Measurements from ENCODE around the gene APOO.

The APOO gene

GRCh38 chrX:23907498-23908218, at the start of gene APOO, which contains the start of gene CXorf58:
TSS of gene APOO (minus strand) at chrX:23907938. CDS start at chrX:23907702, 236 bp downstream.
TSS of gene CXorf58 (plus strand) at chrX:23908006. CDS start at chrX:23910303, 2,297 bp downstream.
- in situ Hi-C loops (cut with HindIII; ENCODE audit: low pct_ligation_motif_present, low sequenced_read_pairs), result no loop called here
- H3K27me3 ChIP-seq (replicated peaks), result no peaks in the 10 kb centered on the region
- peak within 1 kb of the TSS; percentile 59 for H3K27ac ChIP-seq
- H3K4me3 ChIP-seq (ENCODE audit: low read depth, low read length), result peak within 1 kb of the TSS; percentile 63
- TF ChIP-seq CTCF (IDR thresholded peaks at IDR 0.05; ENCODE audit: low read depth, low read length, missing control alignments), result peak; percentile 80
- DNase-seq, result peak; percentile 77
- no peaks in the 10 kb centered on the region for H3K36me3 ChIP-seq (replicated peaks)

- no peak overlapping the region for H3K27ac ChIP-seq
- TF ChIP-seq CTCF (IDR thresholded peaks at IDR 0.05; ENCODE audit: low read depth, low read length, missing control alignments), result no peak
- in situ Hi-C loops (cut with HindIII; ENCODE audit: low pct_ligation_motif_present, low sequenced_read_pairs), result no loop called here
- no peak overlapping the region for H3K4me3 ChIP-seq (ENCODE audit: low read depth, low read length)
- no peaks in the 10 kb centered on the region for H3K36me3 ChIP-seq (replicated peaks)
- H3K27me3 ChIP-seq (replicated peaks), result no peaks in the 10 kb centered on the region
- DNase-seq, result no peak
Observed at GRCh38 chrX:23954396-23954795, 46.7 kb upstream of the APOO start.

DNA sequence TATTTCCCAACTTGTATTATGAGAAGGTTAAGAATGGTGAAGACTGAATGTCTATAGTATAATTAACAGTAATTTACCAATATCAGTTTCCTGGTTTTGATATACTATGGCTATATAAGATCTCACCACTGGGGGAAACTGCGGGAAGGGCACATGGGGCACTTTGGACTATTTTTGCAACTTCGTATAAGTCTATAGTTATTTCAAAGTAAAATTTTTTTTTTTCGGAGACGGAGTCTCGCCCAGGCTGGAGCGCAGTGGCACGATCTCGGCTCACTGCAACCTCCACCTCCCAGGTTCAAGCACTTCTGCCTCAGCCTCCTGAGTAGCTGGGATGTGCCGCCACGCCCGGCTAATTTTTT, 46.2 kb upstream of the APOO start:
- peak; percentile 24 for TF ChIP-seq CTCF (IDR thresholded peaks at IDR 0.05; ENCODE audit: low read depth, low read length, missing control alignments)
- no peak for DNase-seq
- Histone ChIP-seq H3K27ac (no peak overlapping the region), H3K4me3 (ENCODE audit: low read depth, low read length) (no peak overlapping the region), H3K27me3 (replicated peaks) (no peaks in the 10 kb centered on the region), H3K36me3 (replicated peaks) (no peaks in the 10 kb centered on the region)
- in situ Hi-C loops (cut with HindIII; ENCODE audit: low pct_ligation_motif_present, low sequenced_read_pairs), result no loop called here

DNA sequence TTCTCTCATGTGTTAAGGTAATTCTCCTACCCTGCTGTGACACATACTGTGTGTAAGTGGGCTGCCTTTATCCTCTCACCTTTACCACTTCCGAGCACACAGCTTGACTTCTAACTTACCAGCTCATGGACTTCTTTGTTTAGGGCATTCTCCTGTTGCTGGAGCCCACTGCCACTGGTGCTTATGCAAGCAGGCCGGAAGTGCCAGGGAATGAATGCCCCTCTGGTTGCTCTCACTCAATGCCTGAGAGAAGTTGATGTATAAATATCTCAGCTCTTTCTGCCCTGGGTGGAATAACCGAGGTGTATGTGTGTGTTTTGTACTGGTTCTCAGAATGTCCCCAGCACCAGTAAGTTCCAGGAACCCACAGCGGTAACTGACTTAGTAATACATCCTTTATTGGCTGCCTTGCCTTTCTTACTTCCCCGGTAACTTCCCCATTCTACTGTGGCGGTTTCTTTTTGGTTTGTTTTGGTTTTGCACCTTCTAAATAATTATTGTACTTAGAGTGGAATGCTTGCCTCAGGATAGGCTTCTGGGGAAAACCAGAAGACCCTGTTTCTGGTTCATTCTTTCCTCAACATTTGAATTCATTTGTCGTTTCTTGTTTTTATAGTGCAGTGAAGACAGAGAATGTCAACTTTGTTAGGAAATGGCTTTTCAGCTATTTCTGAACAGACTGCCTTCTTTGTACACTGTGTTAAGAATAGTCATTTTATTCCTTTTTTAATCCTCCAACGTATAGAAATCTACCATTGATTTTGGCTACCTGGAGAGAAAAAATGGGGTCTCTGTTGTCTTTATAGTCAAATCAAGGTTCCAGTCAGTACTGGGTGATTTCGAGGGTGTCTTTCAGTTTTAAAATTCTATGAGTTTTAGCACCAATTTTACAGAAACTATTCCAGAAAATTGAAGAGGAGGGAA, 45.5 kb upstream of the APOO start:
- H3K27ac ChIP-seq, result no peak overlapping the region

GRCh38 chrX:23952391-23952790, 44.7 kb upstream of the APOO start:
- DNase-seq, result no peak
- H3K36me3 ChIP-seq (replicated peaks), result no peaks in the 10 kb centered on the region
- no peak overlapping the region for H3K27ac ChIP-seq
- in situ Hi-C loops (cut with HindIII; ENCODE audit: low pct_ligation_motif_present, low sequenced_read_pairs), result no loop called here
- H3K4me3 ChIP-seq (ENCODE audit: low read depth, low read length), result no peak overlapping the region
- H3K27me3 ChIP-seq (replicated peaks), result no peaks in the 10 kb centered on the region
- no peak for TF ChIP-seq CTCF (IDR thresholded peaks at IDR 0.05; ENCODE audit: low read depth, low read length, missing control alignments)

More for the DNA sequence above, 45.5 kb upstream of the APOO start:
- no peak overlapping the region for H3K4me3 ChIP-seq (ENCODE audit: low read depth, low read length)
- no peak for DNase-seq
- H3K27me3 ChIP-seq (replicated peaks), result no peaks in the 10 kb centered on the region
- in situ Hi-C loops (cut with HindIII; ENCODE audit: low pct_ligation_motif_present, low sequenced_read_pairs), result no loop called here
- TF ChIP-seq CTCF (IDR thresholded peaks at IDR 0.05; ENCODE audit: low read depth, low read length, missing control alignments), result no peak
- H3K36me3 ChIP-seq (replicated peaks), result no peaks in the 10 kb centered on the region

Data from brain microvascular endothelial cell (primary cell).